ENCODE results near the gene ARMC2. TPM values are rescaled to one million over a fixed set of nuclear protein-coding genes. Genes with fewer than 3 reads are reported as not detected.
A peak's percentile ranks its signal among the peaks of the same experiment; 100 is the strongest.

The ARMC2 gene
- total and polyA plus RNA-seq, 2 of the 4 experiments (the other 2 are of a cell fraction) = 0.72 to 3.9 TPM

DNA sequence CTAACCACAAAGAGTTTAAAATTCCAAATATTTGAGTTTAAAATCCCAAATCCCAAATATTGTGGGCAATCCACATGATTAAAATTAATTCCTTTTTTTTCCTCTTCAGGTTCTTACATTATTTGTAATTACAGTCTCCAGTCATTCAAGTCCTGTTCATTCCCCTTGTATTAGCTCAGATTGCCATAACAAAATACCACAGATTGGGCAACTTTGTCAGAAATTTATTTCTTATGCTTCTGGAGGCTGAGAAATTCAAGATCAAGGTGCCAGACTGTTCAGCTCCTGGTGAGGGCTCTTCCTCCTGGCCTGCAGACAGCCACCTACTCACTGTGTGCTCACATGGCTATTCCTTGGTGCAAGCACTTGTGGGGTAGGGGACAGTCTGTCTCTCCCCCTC, 105.5 kb downstream of the ARMC2 start:
- no peaks in the 10 kb centered on the region for H3K27me3 ChIP-seq (ENCODE audit: control insufficient read depth, insufficient read depth, low read length)
- intact Hi-C loops (cut with micrococcal nuclease) (no loop called here), dilution Hi-C loops (cut with HindIII; ENCODE audit: low sequenced_read_pairs, unreplicated experiment) (no loop called here), in situ Hi-C loops (cut with MboI; ENCODE audit: low sequenced_read_pairs) (no loop called here)
- H2BK120ac ChIP-seq (ENCODE audit: low read depth, low read length) = no peak overlapping the region
- no peak overlapping the region for H4K5ac ChIP-seq (ENCODE audit: low read depth, low read length)
- no peak overlapping the region for H3K14ac ChIP-seq (replicated peaks; ENCODE audit: low read depth, low read length)
- BruUV-seq (replicated peaks) = no TSS peak
- H2AFZ ChIP-seq (replicated peaks; ENCODE audit: low read length, poor library complexity) = no peak overlapping the region
- H2BK15ac ChIP-seq (ENCODE audit: low read depth, low read length) = no peak overlapping the region
- ATAC-seq (ENCODE audit: low read depth) = peak; percentile 40; the same call in 1 of the 2 replicates
- no peak overlapping the region for H3K27ac ChIP-seq (ENCODE audit: insufficient read depth, low read length)
- H3K56ac ChIP-seq (ENCODE audit: extremely low read depth, insufficient read depth, low read length) = no peak overlapping the region
- no peaks in the 10 kb centered on the region for H3K36me3 ChIP-seq (ENCODE audit: control insufficient read depth, insufficient read depth, low read length)
- DNase-seq = peak; percentile 38
- no peak overlapping the region for H3K18ac ChIP-seq (ENCODE audit: low read depth, low read length)
- H3K4me2 ChIP-seq (ENCODE audit: low read depth, low read length) = no peak overlapping the region
- no peaks in the 10 kb centered on the region for H3K9me1 ChIP-seq (ENCODE audit: insufficient read depth, low read length)
- no peaks in the 10 kb centered on the region for H4K20me1 ChIP-seq (ENCODE audit: insufficient read depth, low read length)
- H2BK20ac ChIP-seq (ENCODE audit: low read depth, low read length) = no peak overlapping the region
- no peak overlapping the region for H3K9ac ChIP-seq (ENCODE audit: low read depth, low read length)
- H3K4ac ChIP-seq (ENCODE audit: low read depth, low read length) = no peak overlapping the region
- peaks cover 6% of the 10 kb centered on the region; the same call in 1 of the 2 replicates for H3K4me1 ChIP-seq (ENCODE audit: control insufficient read depth, insufficient read depth, low read length)
- ChIA-PET CTCF (no interaction called here), POLR2A (ENCODE audit: unreplicated experiment) (no interaction called here)
- H3K23ac ChIP-seq (ENCODE audit: low read depth, low read length) = no peak overlapping the region
- TF ChIP-seq MXI1 (IDR thresholded peaks at IDR 0.05; ENCODE audit: borderline replicate concordance, low read depth, low read length) (no peak), CEBPB (IDR thresholded peaks at IDR 0.05; ENCODE audit: low read depth, low read length) (peak; percentile 48; the same call in 1 of the 2 replicates), POLR2A (IDR thresholded peaks at IDR 0.05; ENCODE audit: low read depth, low read length) (no peak), RFX5 (IDR thresholded peaks at IDR 0.05; ENCODE audit: low read depth, low read length) (no peak), MAZ (IDR thresholded peaks at IDR 0.05; ENCODE audit: borderline replicate concordance, low read depth, low read length) (no peak)
- TF ChIP-seq, protein P1, sequence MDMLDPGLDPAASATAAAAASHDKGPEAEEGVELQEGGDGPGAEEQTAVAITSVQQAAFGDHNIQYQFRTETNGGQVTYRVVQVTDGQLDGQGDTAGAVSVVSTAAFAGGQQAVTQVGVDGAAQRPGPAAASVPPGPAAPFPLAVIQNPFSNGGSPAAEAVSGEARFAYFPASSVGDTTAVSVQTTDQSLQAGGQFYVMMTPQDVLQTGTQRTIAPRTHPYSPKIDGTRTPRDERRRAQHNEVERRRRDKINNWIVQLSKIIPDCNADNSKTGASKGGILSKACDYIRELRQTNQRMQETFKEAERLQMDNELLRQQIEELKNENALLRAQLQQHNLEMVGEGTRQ (IDR thresholded peaks at IDR 0.05; ENCODE audit: low read depth, low read length) = no peak
- no peak overlapping the region for H2AK5ac ChIP-seq (ENCODE audit: low read depth, low read length)
- no peak overlapping the region for H4K8ac ChIP-seq (ENCODE audit: low read depth in 2 of 2, low read length in 2 of 2)
- H2BK5ac ChIP-seq (ENCODE audit: low read depth, low read length, poor library complexity, severe bottlenecking) = no peak overlapping the region
- no peak overlapping the region for H3K4me3 ChIP-seq (ENCODE audit: insufficient read depth, low read depth, low read length)
- H4K91ac ChIP-seq (ENCODE audit: insufficient read depth, low read depth, low read length) = no peak overlapping the region
- H3K9me3 ChIP-seq (ENCODE audit: control insufficient read depth, insufficient read depth, low read length) = no peaks in the 10 kb centered on the region
- H2AK9ac ChIP-seq (replicated peaks; ENCODE audit: low read depth, low read length, poor library complexity) = no peak overlapping the region
- H3K79me1 ChIP-seq (ENCODE audit: low read depth in 1 of 2, low read length in 2 of 2) = no peaks in the 10 kb centered on the region
